ENCODE measurements around the gene CLIP2. TPM values are rescaled to one million over a fixed set of nuclear protein-coding genes. Genes with fewer than 3 reads are reported as not detected.
A peak's percentile ranks its signal among the peaks of the same experiment; 100 is the strongest.

Gene CLIP2
- total RNA-seq, 4 donors from 2014 or later, result 84.5 to 157 (median 111) TPM

DNA sequence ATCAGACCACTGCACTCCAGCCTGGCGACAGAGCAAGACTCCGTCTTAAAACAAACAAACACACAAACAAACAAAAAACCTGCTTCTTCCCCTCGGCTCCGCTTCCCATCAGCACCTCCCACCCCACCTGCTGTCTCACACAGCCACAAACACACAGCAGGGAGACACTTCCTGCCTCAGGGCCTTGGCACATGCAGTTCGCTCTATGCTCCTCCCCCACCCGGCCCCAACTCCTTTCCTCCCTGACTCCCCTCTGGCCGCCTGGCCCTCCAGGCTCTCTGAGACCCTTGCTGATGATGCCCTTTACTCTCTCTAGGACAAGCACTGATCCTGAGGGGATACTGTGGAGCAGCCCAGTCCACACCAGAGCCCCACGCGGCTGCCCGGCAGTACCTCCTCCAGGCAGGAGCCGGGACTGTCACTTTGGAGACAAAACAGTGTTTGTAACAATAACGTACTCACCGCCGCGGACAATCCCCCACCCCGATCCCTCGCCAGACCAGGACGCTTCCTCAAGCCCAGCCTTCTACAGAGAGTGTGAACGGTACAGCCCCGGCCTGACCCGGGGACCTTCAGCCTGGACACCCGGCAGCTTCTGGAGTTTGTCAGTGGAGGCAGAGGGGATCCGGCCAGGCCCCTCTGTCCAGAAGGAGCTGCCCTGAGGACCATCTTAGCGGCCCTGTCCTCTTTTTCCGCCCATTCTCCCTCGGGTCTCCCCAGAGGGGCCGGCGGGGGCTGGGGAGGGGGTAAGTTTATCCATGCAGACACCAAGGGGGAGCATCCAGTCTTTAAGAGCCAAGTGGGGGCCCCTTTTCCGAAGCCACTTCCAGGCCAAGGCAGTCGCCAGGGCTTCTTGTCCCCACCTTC is 114.5 kb downstream of the CLIP2 start:
- Histone ChIP-seq H3K4me3 (no peak overlapping the region), H3K4me1 (no peaks in the 10 kb centered on the region), H3K9me3 (no peaks in the 10 kb centered on the region), H3K27ac (no peak overlapping the region), H3K36me3 (peaks cover 0 to 34% (median 9%) of the 10 kb centered on the region in 4 donors), H3K27me3 (no peaks in the 10 kb centered on the region)
- intact Hi-C loops (cut with DNase I; ENCODE audit: low total_unique reads) (loop anchor here (5.0 kb wide), 1 partner anchor 336 kb away; no protein-coding TSS in a partner anchor), in situ Hi-C loops (cut with MboI; ENCODE audit: low pct_ligation_motif_present in 1 of 4, low pct_unique_long_range_greater_than_20kb in 1 of 4, low sequenced_read_pairs in 3 of 4) (loop anchor here (5.0 to 25.0 kb wide), 7 partner anchors 191 to 634 kb away; partner anchors contain the start of gene LAT2 (in 1 of the 4))
- TF ChIP-seq POLR2A (IDR thresholded peaks at IDR 0.05), result no peak
- TF ChIP-seq EP300 (IDR thresholded peaks at IDR 0.05; ENCODE audit: low read depth), result no peak
- no peak for TF ChIP-seq CTCF (IDR thresholded peaks at IDR 0.05)
- TF ChIP-seq POLR2AphosphoS5 (IDR thresholded peaks at IDR 0.05), result no peak
- 82 to 93% methylated on average over 6 to 30 of the region's 30 CpGs for WGBS, 2 donors (ENCODE audit: low coverage in 1 of 2)
- no peak for DNase-seq

GRCh38 chr7:74404388-74404700 is 115.1 kb downstream of the CLIP2 start:
- H3K27ac ChIP-seq, result no peak overlapping the region
- no peaks in the 10 kb centered on the region for H3K9me3 ChIP-seq
- H3K4me3 ChIP-seq, result no peak overlapping the region
- DNase-seq, result no peak
- H3K4me1 ChIP-seq, result no peaks in the 10 kb centered on the region
- in situ Hi-C loops (cut with MboI; ENCODE audit: low pct_ligation_motif_present in 1 of 4, low pct_unique_long_range_greater_than_20kb in 1 of 4, low sequenced_read_pairs in 3 of 4), result loop anchor here (5.0 to 25.0 kb wide), 7 partner anchors 192 to 633 kb away; partner anchors contain the start of gene LAT2 (in 1 of the 4)
- H3K36me3 ChIP-seq, result peaks cover 0 to 34% (median 9%) of the 10 kb centered on the region in 4 donors
- intact Hi-C loops (cut with DNase I; ENCODE audit: low total_unique reads), result loop anchor here (5.0 kb wide), 1 partner anchor 337 kb away; no protein-coding TSS in a partner anchor
- TF ChIP-seq POLR2AphosphoS5 (IDR thresholded peaks at IDR 0.05) (no peak), POLR2A (IDR thresholded peaks at IDR 0.05) (no peak)
- WGBS, 2 donors (ENCODE audit: low coverage in 1 of 2), result 90% methylated on average over 8 of the region's 8 CpGs; no CpG with 5 or more reads in 1 of the 2 donors
- no peaks in the 10 kb centered on the region for H3K27me3 ChIP-seq

DNA sequence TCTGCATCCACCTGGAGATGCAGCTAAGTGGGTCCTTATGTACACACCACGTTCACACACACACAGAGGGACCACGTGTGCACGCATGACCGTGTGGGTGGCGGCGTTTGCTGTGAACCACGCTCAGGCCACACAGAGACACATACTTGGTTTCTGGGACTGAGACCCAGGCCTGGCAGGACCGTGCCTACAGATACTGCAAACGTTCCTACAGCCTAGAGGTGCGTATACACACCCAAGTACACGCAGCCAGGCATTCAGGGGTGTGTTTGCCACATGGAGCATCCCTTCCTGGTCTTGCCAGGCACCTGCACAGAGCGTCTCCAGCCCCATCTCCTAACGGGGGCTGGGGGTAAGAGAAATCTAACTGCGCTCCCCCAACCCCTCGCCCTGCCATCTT is 115.5 kb downstream of the CLIP2 start:
- Histone ChIP-seq H3K27ac (no peak overlapping the region), H3K36me3 (peaks cover 0 to 34% (median 9%) of the 10 kb centered on the region in 4 donors), H3K9me3 (no peaks in the 10 kb centered on the region), H3K4me3 (no peak overlapping the region), H3K4me1 (no peaks in the 10 kb centered on the region), H3K27me3 (no peaks in the 10 kb centered on the region)
- DNase-seq, result no peak
- intact Hi-C loops (cut with DNase I; ENCODE audit: low total_unique reads) (loop anchor here (5.0 kb wide), 1 partner anchor 337 kb away; no protein-coding TSS in a partner anchor), in situ Hi-C loops (cut with MboI; ENCODE audit: low pct_ligation_motif_present in 1 of 4, low pct_unique_long_range_greater_than_20kb in 1 of 4, low sequenced_read_pairs in 3 of 4) (loop anchor here (5.0 to 25.0 kb wide), 7 partner anchors 192 to 633 kb away; partner anchors contain the start of gene LAT2 (in 1 of the 4))
- TF ChIP-seq POLR2AphosphoS5 (IDR thresholded peaks at IDR 0.05), result no peak
- WGBS, 2 donors (ENCODE audit: low coverage in 1 of 2), result 76% methylated on average over 15 of the region's 15 CpGs; no CpG with 5 or more reads in 1 of the 2 donors

- no peaks in the 10 kb centered on the region for H3K27me3 ChIP-seq
- in situ Hi-C loops (cut with MboI; ENCODE audit: low pct_ligation_motif_present in 1 of 4, low pct_unique_long_range_greater_than_20kb in 1 of 4, low sequenced_read_pairs in 3 of 4), result loop anchor here in 2 of 4 donors (10.0 to 25.0 kb wide), 4 partner anchors 201 to 632 kb away; no protein-coding TSS in a partner anchor
- TF ChIP-seq CTCF (IDR thresholded peaks at IDR 0.05), result peak in 3 of 5 experiments; percentile 17 to 24 (median 22)
- TF ChIP-seq POLR2AphosphoS5 (IDR thresholded peaks at IDR 0.05), result no peak
- no peak for TF ChIP-seq POLR2A (IDR thresholded peaks at IDR 0.05)
- WGBS, 2 donors (ENCODE audit: low coverage in 1 of 2), result 84% methylated on average over 29 of the region's 31 CpGs; no CpG with 5 or more reads in 1 of the 2 donors
- H3K4me3 ChIP-seq, result no peak overlapping the region
- no peaks in the 10 kb centered on the region for H3K4me1 ChIP-seq
- intact Hi-C loops (cut with DNase I; ENCODE audit: low total_unique reads), result no loop called here
- no peak overlapping the region for H3K27ac ChIP-seq
- H3K9me3 ChIP-seq, result no peaks in the 10 kb centered on the region
- DNase-seq, result no peak
- peaks cover 0 to 30% (median 9%) of the 10 kb centered on the region in 4 donors for H3K36me3 ChIP-seq
Measured at GRCh38 chr7:74405191-74405898, 116.1 kb downstream of the CLIP2 start.

Data from transverse colon (tissue), 4 donors.